ENCODE results near the gene HDAC9.
"Not testable (repeated sequence)": the region's sequence is repeated elsewhere in the genome, so short reads cannot be mapped to it uniquely, and the experiment has no call there.

Gene HDAC9

GRCh38 chr7:18905316-18905943 is 409.9 kb downstream of the HDAC9 start:
- DNase-seq = no peak

DNA sequence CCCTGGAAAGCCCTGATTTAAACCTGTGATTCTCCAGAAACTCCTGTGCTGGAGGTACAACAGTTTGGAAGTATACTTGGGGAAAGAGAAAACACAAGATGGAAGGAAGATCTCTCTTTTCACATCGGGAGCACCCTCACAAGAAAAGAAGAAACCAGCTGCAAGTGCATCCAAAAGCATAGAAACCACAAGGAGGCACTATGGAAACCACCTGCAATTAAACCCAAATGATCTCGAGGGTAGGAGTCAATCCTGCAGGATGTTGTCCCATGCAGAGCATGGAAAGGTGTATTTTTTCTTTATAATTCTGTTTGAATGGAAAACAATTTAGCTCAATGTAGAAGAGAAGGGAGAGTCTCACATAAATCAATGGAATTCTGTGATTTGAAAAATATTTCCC is 411.4 kb downstream of the HDAC9 start:
- DNase-seq = no peak

GRCh38 chr7:18913106-18913505 is 417.6 kb downstream of the HDAC9 start:
- DNase-seq = no peak

DNA sequence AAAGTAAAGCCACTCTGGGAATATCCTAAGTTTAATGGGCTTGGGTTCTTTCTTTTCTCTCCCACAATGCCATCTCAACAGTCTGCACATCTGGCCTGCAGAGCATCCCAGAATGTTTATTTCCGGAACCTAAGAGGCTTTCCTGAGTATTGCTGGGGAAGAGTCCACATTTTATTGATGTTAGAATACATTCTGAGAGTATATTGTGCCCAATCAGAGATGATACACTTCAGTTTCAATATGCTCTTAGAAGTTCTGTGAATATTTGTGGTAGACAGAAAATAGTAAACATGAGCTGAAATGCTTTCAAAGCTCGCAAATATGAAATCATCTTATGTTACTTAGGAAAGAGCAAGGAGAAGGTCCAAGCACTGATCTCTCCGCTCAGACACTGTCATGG is 421.3 kb downstream of the HDAC9 start:
- no peak for DNase-seq

DNA sequence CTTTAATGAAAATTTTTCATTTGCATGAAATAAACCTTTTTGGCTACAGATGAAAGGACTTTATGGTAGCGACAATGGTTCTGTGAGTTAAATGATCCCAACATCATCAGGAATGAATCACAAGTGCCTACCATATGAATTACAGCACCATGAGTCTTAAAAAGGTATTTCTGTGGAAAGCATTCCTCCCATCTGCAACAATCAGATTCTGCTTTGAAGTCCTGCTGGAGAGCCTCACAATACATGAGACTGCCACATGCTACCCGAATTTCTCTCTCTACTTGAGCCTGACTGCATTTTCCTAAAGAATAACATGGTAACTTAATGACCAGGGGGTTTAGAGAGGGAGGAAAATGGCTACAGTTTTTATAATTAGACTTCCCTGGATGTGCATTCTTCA is 431.6 kb downstream of the HDAC9 start:
- no peak for DNase-seq

DNA sequence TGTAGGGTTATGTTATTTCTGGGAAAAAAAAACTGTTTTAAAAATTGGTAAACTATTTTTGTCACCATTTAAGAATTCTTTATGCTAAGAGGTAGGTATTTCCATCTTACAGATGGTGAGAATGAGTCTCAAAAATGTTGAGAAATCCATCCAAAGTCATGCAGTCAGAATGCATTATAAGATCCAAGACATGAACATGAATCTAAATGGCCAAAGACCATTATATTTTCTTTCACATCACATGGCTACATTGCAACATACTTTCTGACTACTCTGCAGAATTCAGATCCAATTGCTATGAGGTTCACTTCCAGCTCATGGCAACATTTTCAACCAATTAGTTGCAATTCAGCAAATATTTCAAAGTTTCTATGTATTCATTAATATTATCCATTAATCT is 440.7 kb downstream of the HDAC9 start:
- no peak for DNase-seq

DNA sequence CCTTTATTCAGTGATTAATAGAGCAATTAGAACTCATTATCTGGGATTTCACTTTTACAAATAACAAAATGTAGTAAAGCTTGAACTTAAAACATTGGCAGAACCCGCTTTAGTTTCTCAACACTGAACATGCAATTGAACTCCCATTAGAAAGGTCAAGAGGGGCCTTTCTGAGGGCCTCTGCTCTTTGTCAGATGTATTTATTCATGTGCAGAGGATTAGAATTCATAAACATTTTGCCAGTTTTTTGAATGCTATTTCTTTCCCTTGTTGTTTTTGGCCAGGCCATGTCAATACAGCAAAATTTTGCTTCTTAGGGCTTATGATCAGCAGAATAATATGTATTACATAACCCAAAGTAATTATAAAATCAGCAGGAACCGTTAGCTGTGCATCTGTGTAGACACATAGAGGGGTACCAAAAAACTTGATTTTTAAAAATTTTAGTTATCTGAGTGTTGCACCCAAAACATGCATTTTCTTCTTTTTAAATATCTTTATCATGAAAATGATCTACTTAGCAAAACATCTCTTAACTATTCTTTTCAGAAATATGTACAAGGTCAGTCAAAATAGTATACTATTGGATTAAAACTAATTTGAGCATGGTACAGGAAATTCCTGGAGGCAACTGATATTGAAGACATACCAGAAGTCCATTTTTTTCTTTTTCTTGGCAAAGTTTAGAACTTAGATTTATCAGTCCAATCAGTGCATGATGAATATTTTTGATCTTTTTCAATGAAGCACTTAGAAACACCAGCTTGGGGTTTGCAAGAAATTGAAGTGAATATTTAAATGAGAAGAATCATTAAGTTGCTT is 444.4 kb downstream of the HDAC9 start:
- no peak for DNase-seq

DNA sequence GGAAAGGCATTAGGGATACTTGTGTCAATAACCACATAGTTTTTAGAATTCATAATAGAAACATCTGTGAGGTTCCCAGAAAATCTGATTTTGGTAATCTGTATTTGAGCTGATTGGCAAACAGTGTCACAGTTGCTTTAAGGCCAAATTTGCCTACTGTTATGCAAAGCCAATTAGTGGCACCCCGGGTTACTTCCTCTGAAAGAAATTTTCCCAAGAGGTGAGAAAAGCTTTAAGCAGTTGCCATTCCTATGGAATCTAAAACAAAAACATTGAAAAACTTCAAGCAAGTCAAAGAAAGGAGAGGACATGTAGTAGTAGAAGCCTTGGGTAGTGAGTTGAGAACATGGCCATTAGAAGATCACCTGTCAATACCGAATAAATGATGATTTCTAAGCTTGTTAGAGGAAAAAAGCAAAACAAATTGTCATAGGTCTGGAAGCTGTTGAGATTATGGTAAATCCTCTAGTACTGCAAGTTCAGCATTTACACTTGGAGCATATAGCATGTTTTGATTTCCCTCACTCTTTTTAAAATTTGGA is 445.1 kb downstream of the HDAC9 start:
- DNase-seq = no peak

DNA sequence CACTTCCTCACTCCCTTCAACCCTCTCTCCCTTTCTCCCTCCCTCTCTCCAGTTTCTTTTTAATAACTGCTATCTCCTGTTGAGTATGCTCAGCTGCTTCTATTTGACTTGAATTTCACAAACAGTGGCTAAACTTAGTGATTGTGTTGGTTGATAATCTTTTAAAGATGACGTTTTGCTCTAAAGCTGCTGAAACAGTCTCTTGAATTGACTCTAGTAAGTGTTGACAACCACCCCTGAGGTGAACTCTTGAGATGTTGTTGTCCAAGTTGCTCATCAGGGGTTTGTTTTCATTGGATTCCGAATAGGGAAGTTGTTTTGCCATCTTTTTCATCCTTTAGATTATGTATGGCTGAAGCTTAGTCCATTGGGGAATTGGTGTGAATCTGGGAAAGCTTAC is 445.7 kb downstream of the HDAC9 start:
- no peak for DNase-seq

GRCh38 chr7:18948521-18948920 is 453.0 kb downstream of the HDAC9 start:
- DNase-seq = no peak

- no peak for DNase-seq
Observed at GRCh38 chr7:18952846-18953245, 457.3 kb downstream of the HDAC9 start.

- DNase-seq = no peak
Observed at GRCh38 chr7:18958627-18959026, 463.1 kb downstream of the HDAC9 start.

- DNase-seq = no peak
Observed at GRCh38 chr7:18960725-18961124, 465.2 kb downstream of the HDAC9 start.

GRCh38 chr7:18962031-18962430 is 466.5 kb downstream of the HDAC9 start:
- DNase-seq = no peak

GRCh38 chr7:18965657-18966056 is 470.1 kb downstream of the HDAC9 start:
- DNase-seq = no peak

- DNase-seq = not testable (repeated sequence)
Observed at GRCh38 chr7:18967755-18968154, 472.2 kb downstream of the HDAC9 start.

DNA sequence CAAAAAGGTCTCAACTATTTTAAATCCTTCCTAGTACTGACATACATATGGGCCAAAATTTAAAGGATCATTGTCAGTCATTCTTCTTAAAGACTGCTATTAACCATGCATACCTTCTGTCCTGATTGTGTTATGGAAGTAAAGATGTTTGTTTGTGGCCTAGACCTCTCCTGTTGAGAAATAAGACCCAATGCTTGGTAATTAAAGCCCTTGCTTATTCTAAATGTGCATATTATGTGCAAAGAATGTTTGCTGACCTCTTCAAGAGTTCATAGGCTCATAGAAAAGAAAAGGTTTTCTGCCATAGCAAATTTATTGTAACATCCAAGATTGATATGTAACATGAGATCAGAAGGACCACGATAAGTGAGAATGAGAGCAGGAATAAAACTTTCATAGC is 476.3 kb downstream of the HDAC9 start:
- no peak for DNase-seq

DNA sequence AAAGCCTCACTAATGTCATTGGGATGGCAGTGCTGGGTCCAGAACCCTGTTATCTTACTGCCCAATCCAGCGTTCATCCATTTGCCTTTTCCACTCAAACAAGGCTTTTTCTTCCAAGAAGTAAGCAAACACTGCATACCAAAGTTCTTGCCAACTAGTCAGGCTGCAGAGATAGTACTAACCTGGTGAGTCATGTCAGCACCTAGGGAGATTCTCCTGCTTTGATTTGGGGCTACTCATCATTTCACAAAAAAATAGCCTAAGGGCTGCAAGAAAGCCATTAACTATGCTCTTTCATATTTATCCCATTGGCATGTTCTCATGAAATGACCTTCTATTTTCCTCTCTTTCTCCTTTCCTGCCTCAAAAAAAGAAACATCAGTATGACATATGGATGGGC is 479.3 kb downstream of the HDAC9 start:
- no peak for DNase-seq

DNA sequence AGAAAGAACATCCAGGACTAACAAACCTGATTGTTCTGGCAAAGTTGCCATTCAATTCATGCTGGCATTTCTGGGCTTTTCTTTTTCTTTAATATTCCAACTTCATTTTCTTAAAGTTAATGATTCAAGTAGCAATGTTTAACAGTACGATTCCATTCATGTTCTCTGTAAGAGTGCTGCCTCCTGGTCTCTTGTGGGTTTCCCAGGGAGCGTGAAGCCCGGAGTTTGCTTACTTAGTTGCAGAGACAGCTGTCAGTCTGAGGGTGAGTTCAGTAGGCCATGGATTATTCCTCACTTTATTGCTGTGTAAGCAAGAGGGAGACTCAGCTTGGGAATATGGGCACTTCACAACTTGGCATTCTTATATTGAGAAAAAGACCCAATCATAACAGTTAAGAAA is 479.7 kb downstream of the HDAC9 start:
- DNase-seq = no peak

DNA sequence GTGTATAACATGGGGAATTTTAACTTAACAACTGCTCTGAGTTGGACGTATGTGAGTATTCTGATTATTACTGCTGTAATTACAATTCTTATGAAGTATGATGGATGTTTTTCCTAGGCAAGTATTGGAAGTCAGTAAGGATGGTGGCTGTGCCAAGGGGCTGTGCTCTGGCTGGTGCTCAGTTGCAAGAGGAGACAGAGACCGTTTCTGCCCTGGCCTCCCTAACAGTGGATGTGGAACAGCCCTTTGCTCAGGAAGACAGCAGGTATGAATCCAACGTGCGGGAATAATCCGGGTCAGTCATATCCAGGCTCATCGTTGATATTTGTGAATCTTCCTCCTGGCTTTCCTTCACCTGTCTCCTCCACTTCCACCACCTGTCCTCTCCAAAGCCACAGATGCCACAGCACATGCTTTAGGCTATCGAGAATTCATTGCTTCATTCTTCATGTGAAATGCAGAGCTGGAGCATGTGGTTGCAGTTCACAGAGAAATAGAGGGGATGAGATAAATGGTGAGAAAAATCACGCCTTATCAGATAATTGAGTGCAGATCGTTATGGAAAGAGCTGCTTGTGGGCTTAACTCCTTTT is 480.2 kb downstream of the HDAC9 start:
- DNase-seq = no peak

DNA sequence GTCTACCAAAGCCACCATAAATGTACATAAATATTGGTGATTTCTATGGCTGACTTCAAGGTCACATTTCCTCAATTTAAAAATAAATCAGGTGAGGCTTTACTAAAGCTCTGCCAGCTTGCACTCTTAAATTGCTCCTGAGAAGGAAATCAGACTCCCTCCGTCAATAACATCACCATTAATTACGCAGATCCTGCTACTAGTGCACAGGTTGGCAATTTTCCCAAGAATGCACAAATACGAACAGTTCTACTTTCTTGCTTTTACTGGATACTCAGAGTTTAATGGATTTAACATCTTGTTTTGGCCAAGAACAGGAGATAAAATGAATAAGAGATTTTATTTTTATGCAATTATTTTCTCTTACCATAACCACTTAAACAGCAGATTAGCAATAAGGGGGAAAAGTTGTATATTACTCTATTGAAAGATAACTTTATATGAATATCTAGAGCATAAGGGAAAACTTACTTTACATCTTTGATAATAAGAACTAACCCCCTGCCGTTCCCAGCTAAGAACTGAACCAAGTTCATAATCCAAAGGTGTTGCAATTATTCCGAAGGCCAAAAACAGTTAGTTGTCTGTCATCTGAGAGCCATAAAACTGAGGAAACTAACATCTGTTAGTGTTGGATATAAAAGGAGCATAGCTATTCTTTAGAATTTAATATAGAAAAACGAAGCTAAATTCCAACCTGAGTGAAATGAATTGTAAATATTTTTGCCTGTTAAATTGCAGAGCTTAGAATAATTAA is 481.3 kb downstream of the HDAC9 start:
- DNase-seq = no peak

- DNase-seq = no peak
Observed at GRCh38 chr7:18978108-18978495, 482.6 kb downstream of the HDAC9 start.

DNA sequence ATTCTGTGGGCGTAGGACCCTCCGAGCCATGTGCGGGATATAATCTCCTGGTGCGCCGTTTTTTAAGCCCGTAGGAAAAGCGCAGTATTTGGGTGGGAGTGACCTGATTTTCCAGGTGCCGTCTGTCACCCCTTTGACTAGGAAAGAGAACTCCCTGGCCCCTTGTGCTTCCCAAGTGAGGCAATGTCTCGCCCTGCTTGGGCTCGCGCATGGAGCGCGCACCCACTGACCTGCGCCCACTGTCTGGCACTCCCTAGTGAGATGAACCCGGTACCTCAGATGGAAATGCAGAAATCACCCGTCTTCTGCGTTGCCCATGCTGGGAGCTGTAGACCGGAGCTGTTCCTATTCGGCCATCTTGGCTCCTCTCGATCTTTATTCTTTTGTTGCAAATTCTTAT is 495.2 kb downstream of the HDAC9 start:
- not testable (repeated sequence) for DNase-seq
